K562 (cell line): ENCODE data around the gene GDAP1L1. TPM values are rescaled to one million over a fixed set of nuclear protein-coding genes. Genes with fewer than 3 reads are reported as not detected.

Experiments used
- ATAC-seq: fragments of 200-7000 bp; cut with Tn5 transposase; 3 replicates; pipeline ENCODE4 v1.9.1; 2020; ENCODE audit warnings: moderate library complexity
- BruUV-seq: library from RNA; stranded (reverse); fragments of 400-500 nt; replicated peaks from 2 replicates; lab custom pipeline; 2021; lab: Mats Ljungman, UMichigan
- CTCF ChIA-PET: fragments of 300-600 bp; formaldehyde crosslinking; extraction: SDS; loops from one replicate; lab custom pipeline; 2021; ENCODE audit warnings: low intra/inter-chr PET ratio; lab: Yijun Ruan, JAX
- POLR2A ChIA-PET: fragments of 300-600, 350-650 bp; sonication (Branson Sonifier 250); formaldehyde crosslinking; extraction: SDS; loops from one replicate; lab custom pipeline; 2021; ENCODE audit warnings: antibody characterized with exemption, inconsistent platforms; lab: Yijun Ruan, JAX
- DNase-seq, 4 experiments: peaks; one replicate each; pipeline versions ENCODE4 v3.0.0 to v3.0.0-alpha.2; 2011 to 2018; ENCODE audit warnings: low spot score in 3 of 4, mixed read lengths in 3 of 4; ENCODE audit errors: extremely low read depth in 1 of 4
- FAIRE-seq: peaks from 2 replicates; lab custom pipeline; 2011; peaks lifted over from hg19 to GRCh38; lab: Jason Lieb, UNC
- H2AFZ ChIP-seq: 2 replicates; pipeline ENCODE4 v1.6.0; 2011; ENCODE audit warnings: low read depth, low read length, control low read depth, inconsistent platforms
- H3K27ac ChIP-seq: fragments of 200-600 bp; 3 replicates; pipeline ENCODE4 v1.8.0; 2011; ENCODE audit warnings: low read depth, mild to moderate bottlenecking, control low read depth, inconsistent platforms, low read length, moderate library complexity, mixed read lengths; ENCODE audit errors: extremely low read depth
- H3K27me3 ChIP-seq, 2 experiments: fragments of 300-600 bp in 1 of 2; 2 replicates in 1 of 2; 3 replicates in 1 of 2; pipeline versions ENCODE4 v1.6.0 to v1.8.0; 2011; ENCODE audit warnings: inconsistent platforms in 2 of 2, low read length in 2 of 2, mild to moderate bottlenecking in 1 of 2, mixed read lengths in 1 of 2, moderate library complexity in 1 of 2; ENCODE audit not compliant: control insufficient read depth in 2 of 2, insufficient read depth in 2 of 2
- H3K36me3 ChIP-seq: fragments of 300-600 bp; 3 replicates; pipeline ENCODE4 v1.8.0; 2011; ENCODE audit warnings: mild to moderate bottlenecking, low read length, inconsistent platforms; ENCODE audit not compliant: control insufficient read depth, insufficient read depth
- H3K4me1 ChIP-seq, 2 experiments: fragments of 200-600 bp in 1 of 2; replicated peaks in 1 of 2; 2 replicates in 1 of 2; 3 replicates in 1 of 2; pipeline versions ENCODE4 v1.5.1 to v1.8.0; 2011; ENCODE audit warnings: inconsistent platforms in 2 of 2, low read length in 2 of 2, mild to moderate bottlenecking in 1 of 2, mixed read lengths in 1 of 2, moderate library complexity in 1 of 2; ENCODE audit not compliant: control insufficient read depth in 2 of 2, insufficient read depth in 2 of 2
- H3K4me2 ChIP-seq: 2 replicates; pipeline ENCODE4 v1.6.1; 2011; ENCODE audit warnings: low read length, control low read depth, inconsistent platforms, mixed read lengths; ENCODE audit not compliant: insufficient read depth
- H3K4me3 ChIP-seq: fragments of 200-600 bp; sonication (generic), shearing (Covaris generic); 2 replicates; pipeline ENCODE4 v1.5.1; 2016; ENCODE audit warnings: control low read depth, inconsistent platforms
- H3K79me2 ChIP-seq: fragments of 200-600 bp; 3 replicates; pipeline ENCODE4 v1.8.0; 2011; ENCODE audit warnings: low read length, inconsistent platforms; ENCODE audit not compliant: control insufficient read depth, insufficient read depth
- H3K9ac ChIP-seq, 2 experiments: 2 replicates each; pipeline versions ENCODE4 v1.6.0 to v1.6.1; 2011; ENCODE audit warnings: low read depth in 2 of 2, low read length in 2 of 2, control low read depth in 1 of 2, inconsistent platforms in 1 of 2, mild to moderate bottlenecking in 1 of 2, mixed read lengths in 1 of 2; ENCODE audit not compliant: insufficient read depth in 1 of 2
- H3K9me1 ChIP-seq: one replicate; pipeline ENCODE4 v1.6.0; 2011; ENCODE audit warnings: inconsistent platforms, mild to moderate bottlenecking, low read length, moderate library complexity; ENCODE audit not compliant: control insufficient read depth, insufficient read depth
- H3K9me3 ChIP-seq: replicated peaks from 2 replicates; pipeline ENCODE4 v1.5.1; 2011; ENCODE audit warnings: low read depth, low read length, inconsistent platforms; ENCODE audit not compliant: control insufficient read depth, insufficient read depth
- H4K20me1 ChIP-seq: replicated peaks from 2 replicates; pipeline ENCODE4 v1.6.1; 2011; ENCODE audit warnings: low read length, inconsistent platforms, mixed read lengths; ENCODE audit not compliant: control insufficient read depth, insufficient read depth
- CBFA2T2 ChIP-seq: fragments of 450-650 bp; conservative IDR thresholded peaks from 2 replicates; pipeline ENCODE4 v1.6.1; 2017; ENCODE audit warnings: mild to moderate bottlenecking
- CCAR2 ChIP-seq: fragments of 200-400 bp; formaldehyde crosslinking; IDR thresholded peaks from 2 replicates; pipeline ENCODE4 v1.6.1; 2017; ENCODE audit warnings: mild to moderate bottlenecking, low read depth, low read length
- CEBPB ChIP-seq: fragments of 450-650 bp; IDR thresholded peaks from 2 replicates; pipeline ENCODE4 v1.6.1; 2016; ENCODE audit warnings: missing genetic modification characterization, missing compliant biosample characterization
- E2F1 ChIP-seq: sonication (generic); formaldehyde crosslinking; IDR thresholded peaks from 2 replicates; pipeline ENCODE4 v1.8.1; 2023; ENCODE audit warnings: mild to moderate bottlenecking, missing genetic modification reagents, moderate library complexity
- IFI16 ChIP-seq: fragments of 250-450 bp; sonication (Bioruptor Pico); IDR thresholded peaks from 2 replicates; pipeline ENCODE4 v2.1.2; 2022; ENCODE audit warnings: mild to moderate bottlenecking, inconsistent platforms
- KAT7 ChIP-seq: sonication (generic); formaldehyde crosslinking; IDR thresholded peaks from 2 replicates; pipeline ENCODE4 v1.8.0; 2022; ENCODE audit warnings: missing genetic modification reagents, mild to moderate bottlenecking, borderline replicate concordance
- KLF1 ChIP-seq: fragments of 450-650 bp; IDR thresholded peaks from 2 replicates; pipeline ENCODE4 v1.6.1; 2016; ENCODE audit warnings: missing genetic modification characterization, missing compliant biosample characterization
- PHF21A ChIP-seq: fragments of 450-650 bp; IDR thresholded peaks from 2 replicates; pipeline ENCODE4 v1.6.1; 2017; ENCODE audit warnings: low read depth, borderline replicate concordance
- RBM15 ChIP-seq: fragments of 200-400 bp; formaldehyde crosslinking; IDR thresholded peaks from 2 replicates; pipeline ENCODE4 v1.6.1; 2018; ENCODE audit warnings: mild to moderate bottlenecking, low read length, moderate library complexity; ENCODE audit not compliant: insufficient read depth
- REST ChIP-seq, 2 experiments: fragments of 450-650 bp; formaldehyde crosslinking in 1 of 2; IDR thresholded peaks; 2 replicates each; pipeline versions ENCODE4 v1.4.0 to v1.6.1; 2014 to 2020; ENCODE audit warnings: mild to moderate bottlenecking in 2 of 2, borderline replicate concordance in 1 of 2, low read depth in 1 of 2
- SLC30A9 ChIP-seq: fragments of 250-450 bp; sonication (Bioruptor Pico); IDR thresholded peaks from 2 replicates; pipeline ENCODE4 v1.8.0; 2022; ENCODE audit warnings: mild to moderate bottlenecking, moderate library complexity
- ZNF316 ChIP-seq: fragments of 450-650 bp; IDR thresholded peaks from 2 replicates; pipeline ENCODE4 v1.6.1; 2016
- ZNF780A ChIP-seq: fragments of 250-450 bp; sonication (Bioruptor Pico); IDR thresholded peaks from 2 replicates; pipeline ENCODE4 v1.5.0; 2021; ENCODE audit warnings: mild to moderate bottlenecking
- WGBS: fragments of 100-300 bp; shearing (Covaris generic); methylation state at CpG from one replicate; pipeline ENCODE4 v1.1.6; 2016; ENCODE audit warnings: low coverage, mixed read lengths; ENCODE audit not compliant: insufficient coverage; ENCODE audit errors: missing lambda C conversion rate; 5-methylcytosine and 5-hydroxymethylcytosine counted together
- in situ Hi-C: fragments of 300-500 bp; cut with MboI; formaldehyde crosslinking; loops from 4 replicates; pipeline ENCODE4 v1.15.0; 2018; ENCODE audit warnings: inconsistent platforms, mixed read lengths
- intact Hi-C: fragments of 100-400 bp; cut with micrococcal nuclease; formaldehyde crosslinking; loops from 2 replicates; pipeline ENCODE4 v1.14.2; 2022
- polyA plus RNA-seq, 8 experiments: library from polyadenylated mRNA; depleted of rRNA in 4 of 8; stranded (reverse) in 5 of 8; unstranded in 3 of 8; fragments of >200 nt; fragmentation: Nextera tagmentation in 2 of 8; fragmentation: Illumina TruSeq in 1 of 8; extraction: Ambion mirVana in 2 of 8; extraction: Trizol in 1 of 8; gene quantifications; 2 replicates each; pipeline versions ENCODE4 v1.2.1 to v1.2.3, GENCODE V29; 2011 to 2014; ENCODE audit warnings: inconsistent platforms in 1 of 8, missing spikeins in 1 of 8
- total RNA-seq, 7 experiments: library from RNA; depleted of rRNA in 6 of 7; stranded (reverse); fragments of >200 nt in 6 of 7; fragmentation: Illumina TruSeq in 2 of 7; extraction: Trizol in 2 of 7; gene quantifications; 2 replicates each; pipeline versions ENCODE4 v1.2.1 to v1.2.3, GENCODE V29; 2011 to 2021; ENCODE audit warnings: low replicate concordance in 1 of 7

GDAP1L1 gene
- total and polyA plus RNA-seq, 9 of the 15 experiments (the other 6 are each of a cell fraction or from before 2014, with no cell fraction given): 0.06 to 0.40 (median 0.19) TPM; not detected in 5

- Histone ChIP-seq H3K4me2 (no peak overlapping the region), H3K27ac (no peak overlapping the region), H3K9me1 (no peaks in the 10 kb centered on the region), H3K4me1 (peaks cover 0 to 3% of the 10 kb centered on the region in 2 experiments; a peak in 1 of 5 replicates), H3K79me2 (no peaks in the 10 kb centered on the region), H3K27me3 (peaks cover 15 to 43% of the 10 kb centered on the region in 2 experiments), H3K4me3 (no peak overlapping the region), H3K9me3 (no peaks in the 10 kb centered on the region), H4K20me1 (peaks cover 5% of the 10 kb centered on the region; the same call in 1 of the 2 replicates), H3K9ac (no peak overlapping the region), H3K36me3 (no peaks in the 10 kb centered on the region), H2AFZ (no peak overlapping the region)
- peak; percentile 42; the same call in 1 of the 3 replicates for ATAC-seq
- intact Hi-C loops: no loop called here
- WGBS: 0% methylated on average over 14 of the region's 17 CpGs
- FAIRE-seq: no peak
- BruUV-seq: no TSS peak
- POLR2A ChIA-PET: interaction anchor here (0.6 kb wide), 2 partner anchors 216 to 521 kb away, joined by 3 to 4 read pairs; no protein-coding TSS in a partner anchor
- no peak for DNase-seq
- in situ Hi-C loops: no loop called here
- CTCF ChIA-PET: no interaction called here
- no peak for TF ChIP-seq E2F1
- no peak for TF ChIP-seq PHF21A
- TF ChIP-seq RBM15: no peak
- no peak for TF ChIP-seq REST (IDR thresholded peaks at IDR 0.05; ENCODE audit: borderline replicate concordance)
- TF ChIP-seq REST (CRISPR knock-in tag; IDR thresholded peaks at IDR 0.05; ENCODE audit: low read depth): no peak
- TF ChIP-seq IFI16: no peak
- no peak for TF ChIP-seq CEBPB (tag)
- TF ChIP-seq KLF1 (tag): no peak
- TF ChIP-seq ZNF316: no peak
- TF ChIP-seq CCAR2: no peak
- no peak for TF ChIP-seq CBFA2T2
- no peak for TF ChIP-seq KAT7 (CRISPR knock-in tag)
- no peak for TF ChIP-seq ZNF780A
- TF ChIP-seq SLC30A9 (CRISPR knock-in tag): no peak
These were observed 18.4 kb upstream of the GDAP1L1 start for GRCh38 chr20:44228465-44229258.
